HepG2 (cell line): ENCODE data around the gene PDCD11. TPM values are rescaled to one million over a fixed set of nuclear protein-coding genes. Genes with fewer than 3 reads are reported as not detected.

ENCODE experiments used
- FOSL2 ChIP-seq: sonication (generic); formaldehyde crosslinking; IDR thresholded peaks from 2 replicates; pipeline ENCODE4 v1.4.0; 2020; ENCODE audit warnings: missing genetic modification reagents
- GMEB2 ChIP-seq: IDR thresholded peaks from 2 replicates; pipeline ENCODE4 v1.6.1; 2016; ENCODE audit warnings: missing biosample characterization, missing genetic modification reagents, low read depth
- KLF12 ChIP-seq: sonication (generic); formaldehyde crosslinking; IDR thresholded peaks from 2 replicates; pipeline ENCODE4 v1.4.0; 2020; ENCODE audit warnings: missing genetic modification reagents, borderline replicate concordance
- MATR3 ChIP-seq: sonication (generic); formaldehyde crosslinking; IDR thresholded peaks from 2 replicates; pipeline ENCODE4 v1.4.0; 2020; ENCODE audit warnings: missing genetic modification reagents
- MYNN ChIP-seq: sonication (generic); formaldehyde crosslinking; IDR thresholded peaks from 2 replicates; pipeline ENCODE4 v1.4.0; 2020; ENCODE audit warnings: mild to moderate bottlenecking, low read depth, missing genetic modification reagents
- NFIB ChIP-seq: sonication (generic); formaldehyde crosslinking; IDR thresholded peaks from 2 replicates; pipeline ENCODE4 v1.9.0; 2021; ENCODE audit warnings: missing genetic modification reagents, mild to moderate bottlenecking, borderline replicate concordance
- TFE3 ChIP-seq: IDR thresholded peaks from 2 replicates; pipeline ENCODE4 v1.6.1; 2016
- TGIF2 ChIP-seq: IDR thresholded peaks from 2 replicates; pipeline ENCODE4 v1.6.1; 2016; ENCODE audit warnings: control low read depth, missing compliant biosample characterization
- THAP7 ChIP-seq: sonication (generic); formaldehyde crosslinking; IDR thresholded peaks from 2 replicates; pipeline ENCODE4 v1.8.1; 2023; ENCODE audit warnings: mild to moderate bottlenecking, missing genetic modification reagents
- ZBTB38 ChIP-seq: sonication (generic); formaldehyde crosslinking; IDR thresholded peaks from 2 replicates; pipeline ENCODE4 v1.5.1; 2020; ENCODE audit warnings: mild to moderate bottlenecking, missing genetic modification reagents
- ZFP36L1 ChIP-seq: sonication (generic); formaldehyde crosslinking; IDR thresholded peaks from 2 replicates; pipeline ENCODE4 v1.8.0; 2022; ENCODE audit warnings: mild to moderate bottlenecking, missing genetic modification reagents, moderate library complexity
- ZNF816 ChIP-seq: sonication (generic); formaldehyde crosslinking; IDR thresholded peaks from 2 replicates; pipeline ENCODE4 v1.8.0; 2022; ENCODE audit warnings: missing genetic modification reagents, mild to moderate bottlenecking, borderline replicate concordance
- ZNF883 ChIP-seq: sonication (generic); formaldehyde crosslinking; IDR thresholded peaks from 2 replicates; pipeline ENCODE4 v1.5.1; 2020; ENCODE audit warnings: mild to moderate bottlenecking, missing genetic modification reagents; ENCODE audit errors: not compliant biosample characterization
- ZSCAN30 ChIP-seq: sonication (generic); formaldehyde crosslinking; IDR thresholded peaks from 2 replicates; pipeline ENCODE4 v1.5.0; 2020; ENCODE audit warnings: mild to moderate bottlenecking, missing genetic modification reagents
- ZSCAN9 ChIP-seq: IDR thresholded peaks from 2 replicates; pipeline ENCODE4 v1.6.1; 2016; ENCODE audit warnings: borderline replicate concordance
- polyA plus RNA-seq, 8 experiments: library from polyadenylated mRNA; depleted of rRNA in 3 of 8; stranded (reverse) in 7 of 8; unstranded in 1 of 8; fragments of >200 nt; fragmentation: Illumina TruSeq in 4 of 8; extraction: Trizol in 4 of 8; gene quantifications; 2 replicates each; pipeline versions ENCODE4 v1.2.1 to v1.2.3, GENCODE V29; 2011 to 2016; ENCODE audit warnings: low read depth in 4 of 8, missing spikeins in 1 of 8, mixed read lengths in 1 of 8; ENCODE audit not compliant: insufficient read depth in 1 of 8
- total RNA-seq, 5 experiments: library from RNA; depleted of rRNA; stranded (reverse); fragments of >200 nt; fragmentation: Illumina TruSeq; extraction: Trizol; gene quantifications; 2 replicates each; pipeline ENCODE4 v1.2.3, GENCODE V29; 2016; ENCODE audit warnings: low read depth in 1 of 5
- TF ChIP-seq, protein P1 (sequence below): IDR thresholded peaks from 2 replicates; pipeline ENCODE4 v1.6.1; 2016; ENCODE audit warnings: low read depth, missing genetic modification reagents, missing compliant biosample characterization
- TF ChIP-seq, protein P2 (sequence below): sonication (generic); formaldehyde crosslinking; IDR thresholded peaks from 2 replicates; pipeline ENCODE4 v1.5.0; 2020; ENCODE audit warnings: mild to moderate bottlenecking, missing genetic modification reagents

The PDCD11 gene
- total and polyA plus RNA-seq, 2 of the 13 experiments (the other 11 are each of a cell fraction or from before 2014, with no cell fraction given) = 12.8 to 52.8 TPM

DNA sequence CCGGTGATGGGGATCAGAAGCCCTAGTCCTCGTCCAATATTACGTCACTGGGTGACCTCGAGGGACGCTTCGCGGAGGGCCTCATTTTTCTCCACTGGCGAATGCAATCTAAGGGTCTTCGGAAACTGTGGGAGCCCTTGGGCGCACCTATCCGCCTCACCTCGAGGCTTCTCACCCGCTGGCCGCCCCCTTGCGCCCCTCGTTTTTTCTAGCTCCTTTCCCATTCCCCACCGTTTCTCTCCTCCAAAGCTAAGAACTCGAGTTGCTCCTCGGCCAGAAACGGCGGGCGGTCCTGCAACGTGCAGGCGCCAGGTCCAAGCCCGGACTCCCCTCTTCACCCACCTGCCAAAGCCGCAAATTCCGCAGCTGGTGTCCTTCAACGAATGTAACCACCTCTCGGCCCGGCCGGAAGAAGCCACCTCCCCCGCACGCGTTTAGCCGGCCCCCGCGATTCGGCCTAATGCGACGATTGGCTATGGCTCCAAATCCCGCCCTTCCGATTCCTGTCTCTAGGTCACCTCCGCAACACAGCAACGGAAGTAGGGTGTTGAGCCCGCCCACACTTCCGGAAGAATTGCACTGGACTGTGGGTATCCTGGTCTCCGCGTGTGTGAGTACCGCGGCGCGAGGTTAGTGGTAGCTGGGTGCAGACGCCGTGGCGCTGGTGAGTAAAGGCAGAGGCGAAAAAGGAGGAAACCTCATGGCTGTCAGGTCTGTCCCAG, at the start of gene PDCD11, which contains the start of gene ATP5MK (continued):
- no peak for TF ChIP-seq KLF12
- TF ChIP-seq FOSL2 (CRISPR knock-in tag) = peak; percentile 8; the same call in 1 of the 2 replicates
- TF ChIP-seq ZBTB38 (CRISPR knock-in tag) = peak; percentile 40; the same call in 1 of the 2 replicates
- TF ChIP-seq GMEB2 = no peak
- no peak; the same call in 1 of the 2 replicates for TF ChIP-seq THAP7 (CRISPR knock-in tag)
- TF ChIP-seq, protein P1, sequence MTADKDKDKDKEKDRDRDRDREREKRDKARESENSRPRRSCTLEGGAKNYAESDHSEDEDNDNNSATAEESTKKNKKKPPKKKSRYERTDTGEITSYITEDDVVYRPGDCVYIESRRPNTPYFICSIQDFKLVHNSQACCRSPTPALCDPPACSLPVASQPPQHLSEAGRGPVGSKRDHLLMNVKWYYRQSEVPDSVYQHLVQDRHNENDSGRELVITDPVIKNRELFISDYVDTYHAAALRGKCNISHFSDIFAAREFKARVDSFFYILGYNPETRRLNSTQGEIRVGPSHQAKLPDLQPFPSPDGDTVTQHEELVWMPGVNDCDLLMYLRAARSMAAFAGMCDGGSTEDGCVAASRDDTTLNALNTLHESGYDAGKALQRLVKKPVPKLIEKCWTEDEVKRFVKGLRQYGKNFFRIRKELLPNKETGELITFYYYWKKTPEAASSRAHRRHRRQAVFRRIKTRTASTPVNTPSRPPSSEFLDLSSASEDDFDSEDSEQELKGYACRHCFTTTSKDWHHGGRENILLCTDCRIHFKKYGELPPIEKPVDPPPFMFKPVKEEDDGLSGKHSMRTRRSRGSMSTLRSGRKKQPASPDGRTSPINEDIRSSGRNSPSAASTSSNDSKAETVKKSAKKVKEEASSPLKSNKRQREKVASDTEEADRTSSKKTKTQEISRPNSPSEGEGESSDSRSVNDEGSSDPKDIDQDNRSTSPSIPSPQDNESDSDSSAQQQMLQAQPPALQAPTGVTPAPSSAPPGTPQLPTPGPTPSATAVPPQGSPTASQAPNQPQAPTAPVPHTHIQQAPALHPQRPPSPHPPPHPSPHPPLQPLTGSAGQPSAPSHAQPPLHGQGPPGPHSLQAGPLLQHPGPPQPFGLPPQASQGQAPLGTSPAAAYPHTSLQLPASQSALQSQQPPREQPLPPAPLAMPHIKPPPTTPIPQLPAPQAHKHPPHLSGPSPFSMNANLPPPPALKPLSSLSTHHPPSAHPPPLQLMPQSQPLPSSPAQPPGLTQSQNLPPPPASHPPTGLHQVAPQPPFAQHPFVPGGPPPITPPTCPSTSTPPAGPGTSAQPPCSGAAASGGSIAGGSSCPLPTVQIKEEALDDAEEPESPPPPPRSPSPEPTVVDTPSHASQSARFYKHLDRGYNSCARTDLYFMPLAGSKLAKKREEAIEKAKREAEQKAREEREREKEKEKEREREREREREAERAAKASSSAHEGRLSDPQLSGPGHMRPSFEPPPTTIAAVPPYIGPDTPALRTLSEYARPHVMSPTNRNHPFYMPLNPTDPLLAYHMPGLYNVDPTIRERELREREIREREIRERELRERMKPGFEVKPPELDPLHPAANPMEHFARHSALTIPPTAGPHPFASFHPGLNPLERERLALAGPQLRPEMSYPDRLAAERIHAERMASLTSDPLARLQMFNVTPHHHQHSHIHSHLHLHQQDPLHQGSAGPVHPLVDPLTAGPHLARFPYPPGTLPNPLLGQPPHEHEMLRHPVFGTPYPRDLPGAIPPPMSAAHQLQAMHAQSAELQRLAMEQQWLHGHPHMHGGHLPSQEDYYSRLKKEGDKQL (CRISPR knock-in tag) = peak; percentile 47; the same call in 1 of the 2 replicates
- TF ChIP-seq ZSCAN30 (CRISPR knock-in tag) = 0 out of 2 replicates have a peak, but pooled peaks have one; percentile 74
- TF ChIP-seq TFE3 (CRISPR knock-in tag) = peak; percentile 23; the same call in 1 of the 2 replicates
- TF ChIP-seq, protein P2, sequence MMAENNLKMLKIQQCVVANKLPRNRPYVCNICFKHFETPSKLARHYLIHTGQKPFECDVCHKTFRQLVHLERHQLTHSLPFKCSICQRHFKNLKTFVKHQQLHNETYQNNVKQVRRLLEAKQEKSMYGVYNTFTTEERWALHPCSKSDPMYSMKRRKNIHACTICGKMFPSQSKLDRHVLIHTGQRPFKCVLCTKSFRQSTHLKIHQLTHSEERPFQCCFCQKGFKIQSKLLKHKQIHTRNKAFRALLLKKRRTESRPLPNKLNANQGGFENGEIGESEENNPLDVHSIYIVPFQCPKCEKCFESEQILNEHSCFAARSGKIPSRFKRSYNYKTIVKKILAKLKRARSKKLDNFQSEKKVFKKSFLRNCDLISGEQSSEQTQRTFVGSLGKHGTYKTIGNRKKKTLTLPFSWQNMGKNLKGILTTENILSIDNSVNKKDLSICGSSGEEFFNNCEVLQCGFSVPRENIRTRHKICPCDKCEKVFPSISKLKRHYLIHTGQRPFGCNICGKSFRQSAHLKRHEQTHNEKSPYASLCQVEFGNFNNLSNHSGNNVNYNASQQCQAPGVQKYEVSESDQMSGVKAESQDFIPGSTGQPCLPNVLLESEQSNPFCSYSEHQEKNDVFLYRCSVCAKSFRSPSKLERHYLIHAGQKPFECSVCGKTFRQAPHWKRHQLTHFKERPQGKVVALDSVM (CRISPR knock-in tag) = 0 out of 2 replicates have a peak, but pooled peaks have one; percentile 32
- TF ChIP-seq ZNF816 (CRISPR knock-in tag) = no peak
- peak; percentile 96 for TF ChIP-seq TGIF2
- TF ChIP-seq ZSCAN9 (CRISPR knock-in tag) = peak; percentile 90
- TF ChIP-seq NFIB (CRISPR knock-in tag) = no peak
- peak; percentile 76 for TF ChIP-seq ZNF883 (CRISPR knock-in tag)
- TF ChIP-seq MYNN (CRISPR knock-in tag) = 0 out of 2 replicates have a peak, but pooled peaks have one; percentile 84
- TF ChIP-seq ZFP36L1 = no peak
- TF ChIP-seq MATR3 (CRISPR knock-in tag) = no peak
